NOMO-1 treated with DMSO at 0.1 percent for 48 hours (cell line): Measurements from ENCODE around the gene PCDH1.
"Not testable (repeated sequence)": the region's sequence is repeated elsewhere in the genome, so short reads cannot be mapped to it uniquely, and the experiment has no call there.

Experiments
- DNase-seq: peaks from one replicate; lab custom pipeline; 2025; ENCODE audit not compliant: unreplicated experiment; lab: John Stamatoyannopoulos, UW

The PCDH1 gene

GRCh38 chr5:141878186-141878710 lies at the start of gene PCDH1:
TSS of gene PCDH1 (minus strand) at chr5:141878410. CDS start at chr5:141878262, 148 bp downstream.
- no peak for DNase-seq

GRCh38 chr5:141926434-141926833 lies 48.2 kb upstream of the PCDH1 start:
- no peak for DNase-seq

GRCh38 chr5:141923448-141924313 lies 45.5 kb upstream of the PCDH1 start, which contains the start of gene DELE1:
TSS of gene DELE1 (plus strand) at chr5:141923871. CDS start at chr5:141923942, 71 bp downstream.
- DNase-seq, result peak; percentile 97

GRCh38 chr5:141922827-141923447 lies 44.7 kb upstream of the PCDH1 start:
- not testable (repeated sequence) for DNase-seq

GRCh38 chr5:141920771-141921170 lies 42.6 kb upstream of the PCDH1 start:
- DNase-seq, result no peak

DNA sequence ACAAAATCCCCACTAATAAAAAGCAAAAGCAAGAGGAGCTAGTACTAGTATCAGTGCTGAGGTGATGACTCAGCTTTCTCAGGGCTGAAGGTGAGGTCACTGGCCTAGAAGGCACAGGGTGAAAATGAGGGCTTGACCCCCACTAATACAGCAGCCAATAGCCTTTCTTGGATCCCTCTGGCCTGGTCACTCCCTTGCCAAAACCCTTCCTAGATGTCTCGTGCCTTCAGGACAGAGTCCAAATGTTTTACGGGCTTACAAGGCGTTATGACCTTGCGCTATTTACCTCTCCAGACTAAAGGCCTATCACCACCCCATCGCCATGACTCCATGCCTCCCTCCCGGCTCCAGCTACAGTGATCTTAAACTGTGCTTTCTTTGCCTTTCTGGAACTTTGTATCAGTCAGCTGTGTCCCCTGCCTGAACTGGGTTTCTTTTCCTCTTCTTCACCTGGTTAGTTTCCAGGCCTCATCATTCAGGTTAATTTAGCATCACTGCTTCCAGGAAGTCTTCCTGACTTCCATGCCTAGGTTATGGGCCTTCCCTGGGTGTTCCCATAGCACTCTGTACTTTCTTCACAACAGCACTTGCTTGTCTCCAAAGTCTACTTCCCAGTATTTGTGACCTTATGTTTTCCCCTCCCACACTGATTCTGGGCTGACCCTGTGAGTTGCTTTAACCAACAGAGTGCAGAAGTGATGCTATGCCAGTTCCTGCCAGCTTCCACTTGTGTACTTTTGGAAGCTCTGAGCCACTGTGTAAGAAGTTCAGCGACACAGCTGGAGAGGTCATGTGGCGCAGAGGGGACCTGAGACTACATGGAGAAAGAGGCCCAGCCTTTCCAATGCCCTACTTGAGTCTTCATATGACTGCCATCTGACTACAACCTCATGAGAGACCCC lies 41.3 kb upstream of the PCDH1 start:
- no peak for DNase-seq

GRCh38 chr5:141917760-141918159 lies 39.5 kb upstream of the PCDH1 start:
- no peak for DNase-seq

DNA sequence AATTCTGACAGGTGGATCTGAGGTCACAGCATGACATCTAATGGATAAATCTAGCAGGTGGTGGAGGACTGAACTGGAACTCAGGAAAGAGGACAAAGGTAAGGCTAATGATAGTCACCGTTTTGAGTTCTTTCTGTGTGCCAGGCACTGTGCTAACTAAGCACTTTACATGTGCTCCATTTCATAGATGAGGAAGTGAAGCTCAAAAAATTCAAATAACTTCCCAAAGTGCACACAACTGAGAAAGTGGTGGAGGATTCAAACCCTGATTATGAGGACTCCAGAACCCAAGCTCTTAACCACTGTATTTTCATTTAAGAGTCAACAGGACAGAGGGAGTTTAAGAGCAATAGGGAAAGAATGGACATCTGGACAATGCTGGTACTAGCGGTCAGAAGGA lies 38.3 kb upstream of the PCDH1 start:
- no peak for DNase-seq

- no peak for DNase-seq
Observed at GRCh38 chr5:141915881-141916336, 37.7 kb upstream of the PCDH1 start.

- no peak for DNase-seq
Observed at GRCh38 chr5:141914797-141915196, 36.6 kb upstream of the PCDH1 start.

DNA sequence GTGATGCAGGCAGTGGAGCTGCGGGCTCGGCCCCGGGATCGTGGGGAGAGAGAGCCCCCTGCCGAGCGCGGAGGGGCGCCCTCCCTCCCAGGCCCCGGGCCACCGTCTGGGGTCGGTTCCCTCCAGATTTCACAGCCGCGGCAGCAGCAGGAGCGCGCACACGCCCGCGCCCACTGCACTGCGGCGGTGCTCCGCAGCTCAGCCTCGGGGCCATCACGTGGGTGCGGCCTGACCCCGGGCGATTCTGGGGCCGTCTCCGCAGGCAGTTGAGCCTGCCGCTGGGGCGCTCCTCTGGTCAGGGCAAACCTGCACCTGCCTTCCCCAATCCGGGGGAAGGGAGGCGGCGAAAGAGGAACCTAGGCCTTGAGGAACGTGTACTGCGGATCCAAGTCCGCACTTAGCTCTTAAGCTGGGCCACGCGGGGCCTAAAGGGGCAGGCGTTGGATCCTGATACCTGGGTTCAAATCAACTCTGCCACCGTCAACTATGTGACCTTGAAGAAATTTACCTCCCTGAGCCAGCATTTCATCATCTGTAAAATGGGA lies 36.1 kb upstream of the PCDH1 start:
- peak; percentile 83 for DNase-seq

- no peak for DNase-seq
Observed at GRCh38 chr5:141913560-141914198, 35.5 kb upstream of the PCDH1 start.

GRCh38 chr5:141910271-141910673 lies 32.1 kb upstream of the PCDH1 start:
- no peak for DNase-seq

- DNase-seq, result no peak
Observed at GRCh38 chr5:141909212-141909611, 31.0 kb upstream of the PCDH1 start.

- no peak for DNase-seq
Observed at GRCh38 chr5:141908796-141909195, 30.6 kb upstream of the PCDH1 start.

- no peak for DNase-seq
Observed at GRCh38 chr5:141906972-141907371, 28.8 kb upstream of the PCDH1 start.

DNA sequence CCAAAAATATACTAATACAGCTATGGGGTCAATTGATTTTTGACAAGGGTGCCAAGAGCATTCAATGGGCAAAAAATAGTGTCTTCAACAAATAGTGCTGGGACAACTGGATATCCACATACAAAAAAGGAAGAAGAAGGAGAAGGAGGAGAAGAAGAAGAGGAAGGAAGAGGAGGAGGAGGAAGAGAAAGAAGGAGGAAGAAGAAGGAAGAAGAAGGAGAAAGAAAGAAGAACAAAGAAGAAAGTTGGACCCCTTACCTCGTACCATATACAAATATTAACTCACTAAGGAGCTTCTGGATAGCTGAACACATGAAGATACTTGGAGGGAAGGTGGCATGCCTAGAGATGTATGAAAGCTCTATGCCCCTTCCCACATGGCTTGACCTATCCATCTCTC lies 28.3 kb upstream of the PCDH1 start:
- DNase-seq, result no peak

GRCh38 chr5:141904551-141904950 lies 26.3 kb upstream of the PCDH1 start:
- DNase-seq, result no peak

- DNase-seq, result peak; percentile 84
Observed at GRCh38 chr5:141903261-141903660, 25.1 kb upstream of the PCDH1 start.
